D721Med (cell line): ENCODE results near the gene MESD.
"Not testable (repeated sequence)": the region's sequence is repeated elsewhere in the genome, so short reads cannot be mapped to it uniquely, and the experiment has no call there.

Experiments used
- DNase-seq: peaks from one replicate; pipeline ENCODE4 v3.0.0; 2011; ENCODE audit warnings: low spot score; ENCODE audit not compliant: insufficient read length
- FAIRE-seq: peaks from 2 replicates; lab custom pipeline; 2011; peaks lifted over from hg19 to GRCh38; lab: Jason Lieb, UNC
- TF ChIP-seq, protein P1 (sequence below): IDR thresholded peaks from 2 replicates; pipeline ENCODE4 v1.5.1; 2012; ENCODE audit warnings: mild to moderate bottlenecking, control low read depth; ENCODE audit not compliant: insufficient read depth; ENCODE audit errors: missing control alignments

Gene MESD

GRCh38 chr15:80966431-80967197, 23.0 kb downstream of the MESD start:
- TF ChIP-seq, protein P1, sequence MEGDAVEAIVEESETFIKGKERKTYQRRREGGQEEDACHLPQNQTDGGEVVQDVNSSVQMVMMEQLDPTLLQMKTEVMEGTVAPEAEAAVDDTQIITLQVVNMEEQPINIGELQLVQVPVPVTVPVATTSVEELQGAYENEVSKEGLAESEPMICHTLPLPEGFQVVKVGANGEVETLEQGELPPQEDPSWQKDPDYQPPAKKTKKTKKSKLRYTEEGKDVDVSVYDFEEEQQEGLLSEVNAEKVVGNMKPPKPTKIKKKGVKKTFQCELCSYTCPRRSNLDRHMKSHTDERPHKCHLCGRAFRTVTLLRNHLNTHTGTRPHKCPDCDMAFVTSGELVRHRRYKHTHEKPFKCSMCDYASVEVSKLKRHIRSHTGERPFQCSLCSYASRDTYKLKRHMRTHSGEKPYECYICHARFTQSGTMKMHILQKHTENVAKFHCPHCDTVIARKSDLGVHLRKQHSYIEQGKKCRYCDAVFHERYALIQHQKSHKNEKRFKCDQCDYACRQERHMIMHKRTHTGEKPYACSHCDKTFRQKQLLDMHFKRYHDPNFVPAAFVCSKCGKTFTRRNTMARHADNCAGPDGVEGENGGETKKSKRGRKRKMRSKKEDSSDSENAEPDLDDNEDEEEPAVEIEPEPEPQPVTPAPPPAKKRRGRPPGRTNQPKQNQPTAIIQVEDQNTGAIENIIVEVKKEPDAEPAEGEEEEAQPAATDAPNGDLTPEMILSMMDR, result no peak

GRCh38 chr15:80965454-80965853, 24.2 kb downstream of the MESD start:
- FAIRE-seq, DNase-seq: not testable (repeated sequence)

More at GRCh38 chr15:80966431-80967197, 23.0 kb downstream of the MESD start:
- FAIRE-seq (no peak), DNase-seq (no peak)

- FAIRE-seq, result no peak
- DNase-seq, result no peak
- TF ChIP-seq, protein P1, result no peak
Measured at GRCh38 chr15:80958818-80959495, 30.7 kb downstream of the MESD start.

GRCh38 chr15:80957976-80958375, 31.6 kb downstream of the MESD start:
- TF ChIP-seq, protein P1, result no peak
- FAIRE-seq (no peak), DNase-seq (no peak)

DNA sequence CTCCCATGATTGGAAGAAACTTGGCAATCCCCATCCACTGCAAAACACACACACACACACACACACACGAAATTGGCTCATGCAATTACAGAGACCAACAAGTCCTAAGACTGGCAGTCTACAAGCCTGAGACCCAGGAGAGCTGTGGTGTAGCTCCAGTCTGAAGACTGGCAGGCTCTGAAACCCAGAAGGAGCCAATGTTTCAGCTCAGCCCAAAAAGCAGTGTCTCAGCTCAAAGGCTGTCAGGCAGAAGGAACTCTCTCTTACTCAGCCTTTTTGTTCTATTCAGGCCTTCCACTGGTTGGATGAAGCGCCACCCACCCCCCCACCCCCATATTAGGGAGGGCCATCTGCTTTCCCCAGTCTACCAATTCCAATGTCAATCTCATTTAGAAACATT, 32.1 kb downstream of the MESD start:
- FAIRE-seq (no peak), DNase-seq (no peak)
- TF ChIP-seq, protein P1, result no peak

DNA sequence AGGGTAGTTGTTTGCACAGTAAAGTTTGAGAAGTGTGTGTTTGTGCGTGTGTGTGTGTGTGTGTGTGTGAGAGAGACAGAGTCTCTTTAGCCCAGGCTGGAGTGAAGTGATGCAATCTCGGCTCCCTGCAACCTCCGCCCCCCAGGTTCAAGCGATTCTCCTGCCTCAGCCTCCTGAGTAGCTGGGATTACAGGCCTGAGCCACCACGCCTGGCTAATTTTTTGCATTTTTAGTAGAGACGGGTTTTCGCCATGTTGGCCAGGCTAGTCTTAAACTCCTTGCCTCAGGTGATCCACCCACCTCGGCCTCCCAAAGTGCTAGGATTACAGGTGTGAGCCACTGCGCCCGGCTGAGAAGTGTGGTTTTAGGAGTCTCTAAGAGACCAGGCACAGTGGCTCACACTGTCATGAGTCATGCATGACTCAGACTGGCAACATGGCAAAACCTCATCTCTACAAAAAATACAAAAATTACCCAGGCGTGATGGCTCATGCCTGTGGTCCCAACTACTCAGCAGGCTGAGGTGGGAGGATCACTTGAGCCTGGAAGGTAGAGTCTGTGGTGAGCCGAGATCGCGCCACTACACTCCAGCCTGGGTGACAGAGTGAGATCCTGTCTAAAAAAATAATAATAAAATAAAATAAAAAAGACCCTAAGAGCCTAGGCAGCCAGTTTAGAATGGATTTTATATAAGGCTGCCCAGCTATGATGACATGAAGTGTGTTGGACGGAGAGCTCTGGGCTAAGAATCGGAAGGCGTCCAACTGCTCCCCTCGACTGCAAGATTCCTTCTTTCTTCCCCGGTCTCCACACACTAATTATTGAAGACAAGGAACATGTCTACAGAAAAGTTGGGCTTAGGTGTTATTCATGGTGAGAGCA, 33.8 kb downstream of the MESD start:
- FAIRE-seq, DNase-seq: not testable (repeated sequence)

- FAIRE-seq, result no peak
- no peak for DNase-seq
- TF ChIP-seq, protein P1, result no peak
Measured at GRCh38 chr15:80953953-80954778, 35.5 kb downstream of the MESD start.
